ENCODE measurements around the gene GCAT.

Gene GCAT

GRCh38 chr22:37844904-37845329, 37.2 kb downstream of the GCAT start:
- TF ChIP-seq CTCF (IDR thresholded peaks at IDR 0.05; ENCODE audit: low read length, missing control alignments): no peak
- peak overlapping the region; percentile 77 for H3K4me3 ChIP-seq (replicated peaks; ENCODE audit: low read depth, low read length)
- no peak for DNase-seq (ENCODE audit: low read depth)

- no peak for TF ChIP-seq CTCF (IDR thresholded peaks at IDR 0.05; ENCODE audit: low read length, missing control alignments)
- H3K4me3 ChIP-seq (replicated peaks; ENCODE audit: low read depth, low read length): no peak overlapping the region
Measured at GRCh38 chr22:37846433-37846832, 38.7 kb downstream of the GCAT start.

GRCh38 chr22:37848587-37849088, 40.9 kb downstream of the GCAT start:
- no peak for TF ChIP-seq CTCF (IDR thresholded peaks at IDR 0.05; ENCODE audit: low read length, missing control alignments)
- H3K4me3 ChIP-seq (replicated peaks; ENCODE audit: low read depth, low read length): peak overlapping the region; percentile 82

More at GRCh38 chr22:37846433-37846832, 38.7 kb downstream of the GCAT start:
- no peak for DNase-seq (ENCODE audit: low read depth)

GRCh38 chr22:37849089-37849751, 41.5 kb downstream of the GCAT start, which contains the start of gene EIF3L:
Gene EIF3L, plus strand, starts transcription at chr22:37849419. Its CDS starts 31 bp downstream, at chr22:37849450.
- H3K4me3 ChIP-seq (replicated peaks; ENCODE audit: low read depth, low read length): peak within 1 kb of the TSS; percentile 82
- no peak for TF ChIP-seq CTCF (IDR thresholded peaks at IDR 0.05; ENCODE audit: low read length, missing control alignments)
- DNase-seq (ENCODE audit: low read depth): peak; percentile 88

More at GRCh38 chr22:37848587-37849088, 40.9 kb downstream of the GCAT start:
- DNase-seq (ENCODE audit: low read depth): peak; percentile 48

- DNase-seq (ENCODE audit: low read depth): no peak
- H3K4me3 ChIP-seq (replicated peaks; ENCODE audit: low read depth, low read length): no peak overlapping the region
- no peak for TF ChIP-seq CTCF (IDR thresholded peaks at IDR 0.05; ENCODE audit: low read length, missing control alignments)
Measured at GRCh38 chr22:37850801-37851200, 43.1 kb downstream of the GCAT start.

GRCh38 chr22:37852418-37852817, 44.7 kb downstream of the GCAT start:
- no peak for TF ChIP-seq CTCF (IDR thresholded peaks at IDR 0.05; ENCODE audit: low read length, missing control alignments)

GRCh38 chr22:37854946-37855345, 47.2 kb downstream of the GCAT start:
- no peak overlapping the region for H3K4me3 ChIP-seq (replicated peaks; ENCODE audit: low read depth, low read length)
- no peak for DNase-seq (ENCODE audit: low read depth)
- TF ChIP-seq CTCF (IDR thresholded peaks at IDR 0.05; ENCODE audit: low read length, missing control alignments): no peak

More at GRCh38 chr22:37852418-37852817, 44.7 kb downstream of the GCAT start:
- DNase-seq (ENCODE audit: low read depth): no peak
- H3K4me3 ChIP-seq (replicated peaks; ENCODE audit: low read depth, low read length): no peak overlapping the region

Data from fibroblast of pulmonary artery (primary cell).